GM12873 (cell line): ENCODE results near the gene FBXL15.

ENCODE experiments used
- TF ChIP-seq, protein P1 (sequence below): IDR thresholded peaks from 2 replicates; pipeline ENCODE4 v1.5.1; 2012; ENCODE audit warnings: low read depth, mild to moderate bottlenecking, moderate library complexity, low read length, control low read depth; ENCODE audit not compliant: insufficient read depth; ENCODE audit errors: missing control alignments

The FBXL15 gene

DNA sequence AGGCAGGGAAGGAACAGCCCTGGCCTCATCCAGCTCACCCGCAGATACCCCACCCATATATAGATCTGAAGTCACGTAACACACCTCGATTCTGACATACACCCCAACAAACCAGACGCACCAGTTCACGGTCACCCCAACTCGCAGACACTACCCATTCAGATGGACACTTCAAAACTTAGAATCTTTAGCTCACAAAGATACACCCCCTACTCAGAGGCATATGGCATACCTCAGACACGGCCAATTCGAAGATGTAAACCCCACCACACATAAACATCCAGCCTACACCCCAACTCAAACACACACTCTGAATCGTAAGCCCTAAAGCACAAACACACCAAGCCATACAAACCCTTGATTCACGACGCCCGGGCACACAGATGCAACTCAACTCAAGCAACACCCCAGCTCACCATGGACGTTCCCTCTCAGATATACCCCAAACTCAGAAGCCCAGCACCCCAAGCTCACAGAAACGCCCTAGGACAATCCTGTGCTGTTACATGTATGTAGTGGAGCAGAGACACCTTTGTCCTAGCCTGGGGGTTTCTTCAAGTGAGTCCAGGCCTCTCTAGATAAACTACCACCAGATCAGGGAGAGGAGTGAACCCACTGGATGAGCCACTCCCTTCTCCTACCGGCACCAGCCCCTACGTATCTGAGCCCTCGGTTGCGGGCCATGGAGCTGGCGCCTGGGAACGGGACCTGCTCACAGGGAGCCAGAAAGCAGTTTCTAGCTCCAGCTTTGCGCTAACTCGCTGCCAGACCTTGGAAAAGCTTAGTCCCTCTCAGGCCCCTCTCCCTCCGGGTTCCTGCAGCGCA lies 10.8 kb upstream of the FBXL15 start:
- TF ChIP-seq, protein P1, sequence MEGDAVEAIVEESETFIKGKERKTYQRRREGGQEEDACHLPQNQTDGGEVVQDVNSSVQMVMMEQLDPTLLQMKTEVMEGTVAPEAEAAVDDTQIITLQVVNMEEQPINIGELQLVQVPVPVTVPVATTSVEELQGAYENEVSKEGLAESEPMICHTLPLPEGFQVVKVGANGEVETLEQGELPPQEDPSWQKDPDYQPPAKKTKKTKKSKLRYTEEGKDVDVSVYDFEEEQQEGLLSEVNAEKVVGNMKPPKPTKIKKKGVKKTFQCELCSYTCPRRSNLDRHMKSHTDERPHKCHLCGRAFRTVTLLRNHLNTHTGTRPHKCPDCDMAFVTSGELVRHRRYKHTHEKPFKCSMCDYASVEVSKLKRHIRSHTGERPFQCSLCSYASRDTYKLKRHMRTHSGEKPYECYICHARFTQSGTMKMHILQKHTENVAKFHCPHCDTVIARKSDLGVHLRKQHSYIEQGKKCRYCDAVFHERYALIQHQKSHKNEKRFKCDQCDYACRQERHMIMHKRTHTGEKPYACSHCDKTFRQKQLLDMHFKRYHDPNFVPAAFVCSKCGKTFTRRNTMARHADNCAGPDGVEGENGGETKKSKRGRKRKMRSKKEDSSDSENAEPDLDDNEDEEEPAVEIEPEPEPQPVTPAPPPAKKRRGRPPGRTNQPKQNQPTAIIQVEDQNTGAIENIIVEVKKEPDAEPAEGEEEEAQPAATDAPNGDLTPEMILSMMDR = no peak

DNA sequence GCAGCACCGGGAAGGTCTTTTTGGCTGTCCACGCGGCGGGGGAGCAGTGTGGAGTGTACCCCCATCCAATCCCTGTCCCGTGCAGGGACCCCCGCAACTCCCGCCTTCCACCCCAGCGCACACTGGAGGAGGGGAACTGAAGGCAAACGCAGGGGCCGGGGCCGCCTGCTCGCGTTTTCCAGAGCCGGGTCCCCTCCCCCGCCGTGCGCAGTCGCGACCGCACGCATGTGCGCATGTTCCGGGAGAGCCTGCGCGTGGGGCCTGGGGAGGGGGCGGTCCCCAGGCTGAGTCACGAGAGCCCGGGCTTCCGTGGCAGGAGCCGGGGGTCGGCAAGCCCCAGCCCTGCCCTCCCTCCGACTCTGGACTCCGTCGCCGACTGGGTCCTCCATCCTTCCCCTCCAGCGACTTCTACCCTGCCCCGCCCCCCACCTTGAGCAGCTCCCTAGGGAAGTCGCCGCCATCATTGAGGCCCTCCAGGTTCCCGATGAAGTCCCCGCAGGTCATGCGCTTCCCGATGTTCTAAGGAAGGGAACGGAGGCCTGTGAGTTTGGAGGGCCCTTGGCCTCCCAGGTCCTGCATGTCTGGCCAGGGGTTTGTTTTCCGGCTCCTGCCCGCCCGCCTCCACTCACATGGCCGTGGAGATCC lies 10.1 kb upstream of the FBXL15 start:
- TF ChIP-seq, protein P1 = no peak

DNA sequence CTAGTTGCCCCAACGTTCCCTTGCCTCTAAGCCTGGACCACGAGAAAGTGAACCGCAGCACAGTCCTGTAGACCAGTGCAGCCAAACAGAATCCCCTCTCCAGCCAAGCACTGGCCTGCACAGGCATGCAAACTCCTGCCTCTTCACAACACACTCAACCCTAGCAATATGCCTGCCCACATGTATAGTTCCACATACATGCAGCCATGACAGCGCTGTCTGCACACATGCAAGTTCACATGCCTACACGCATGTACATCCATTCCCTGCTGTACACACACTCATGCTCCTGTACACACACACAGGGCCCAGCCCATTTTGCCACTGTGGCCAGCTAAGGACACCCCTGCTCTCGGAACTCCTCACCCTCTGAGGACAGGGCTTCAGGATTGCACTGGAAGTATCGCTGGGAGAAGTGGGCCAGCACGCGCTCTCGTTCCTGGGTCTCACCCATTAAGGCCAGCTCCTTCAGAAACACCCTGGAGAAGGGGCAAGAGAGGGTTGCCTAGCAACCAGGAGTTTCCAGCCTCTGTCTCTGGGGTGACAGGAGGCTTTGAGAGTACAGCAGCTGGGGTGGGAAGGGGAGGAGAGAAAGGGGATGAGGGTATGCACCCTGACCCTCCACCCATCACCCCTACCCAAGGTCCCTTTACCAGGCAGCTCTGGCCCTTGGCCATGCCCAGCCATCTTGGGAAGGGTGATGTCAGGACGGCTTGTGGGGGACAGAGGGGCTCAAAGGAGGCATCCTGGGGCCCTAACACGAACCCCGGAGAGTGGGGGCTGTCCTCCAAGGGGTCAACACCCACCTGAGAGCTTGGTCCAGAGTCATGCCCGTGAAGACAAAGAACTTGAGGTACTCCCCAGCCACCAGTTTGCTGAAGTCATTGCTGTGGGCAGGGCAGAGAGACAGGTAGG lies 9.0 kb upstream of the FBXL15 start:
- TF ChIP-seq, protein P1 = no peak

DNA sequence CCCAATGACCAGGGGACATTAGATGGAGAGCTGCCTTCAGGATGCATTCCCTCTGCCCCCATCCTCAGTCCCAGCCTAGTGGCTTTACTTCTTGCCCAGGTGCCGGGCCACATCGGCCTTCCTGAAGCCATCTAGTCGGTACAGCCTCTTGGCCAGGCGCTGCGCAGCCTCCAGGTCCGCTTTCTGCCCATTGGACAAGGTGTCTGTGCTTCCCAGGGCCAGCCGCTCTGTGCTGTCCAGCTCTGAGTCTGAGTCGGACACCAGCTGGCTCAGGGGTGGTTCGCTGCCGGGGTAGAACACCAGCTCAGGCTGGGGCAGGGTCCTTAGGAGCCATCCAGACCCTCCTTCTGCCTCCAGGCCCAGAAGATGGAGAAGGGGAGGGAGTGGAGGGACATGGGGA lies 8.3 kb upstream of the FBXL15 start:
- TF ChIP-seq, protein P1 = no peak

DNA sequence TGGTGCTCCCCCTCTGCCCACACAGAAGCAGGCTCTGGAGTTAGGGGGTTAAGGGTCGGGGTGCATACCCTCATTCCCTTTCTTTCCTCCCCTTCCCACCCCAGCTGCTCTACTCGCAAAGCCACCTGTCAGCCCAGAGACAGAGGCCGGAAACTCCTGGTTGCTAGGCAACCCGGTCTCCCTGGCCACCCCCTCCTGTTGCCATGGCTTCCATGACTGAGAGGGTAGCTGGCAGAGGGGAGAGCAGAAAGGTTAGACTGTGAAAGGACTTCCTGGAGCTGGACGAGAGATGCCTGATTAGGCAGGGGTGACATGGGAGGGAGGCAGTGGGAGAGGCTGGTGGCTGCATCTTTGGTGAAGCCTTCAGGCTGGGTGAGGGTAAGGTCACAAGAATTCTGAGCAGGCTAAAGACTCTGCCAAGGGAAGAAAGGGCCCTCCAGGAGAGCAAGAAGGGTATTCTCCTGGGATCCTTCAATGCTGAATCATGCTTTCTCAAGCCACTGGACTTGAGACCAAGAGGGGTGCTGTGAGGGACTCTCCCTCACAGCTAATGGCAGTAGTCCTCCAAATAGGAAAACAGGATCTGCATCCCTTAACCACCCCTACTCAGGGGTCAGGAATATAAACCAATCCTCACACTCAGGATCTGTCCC lies 7.5 kb upstream of the FBXL15 start:
- TF ChIP-seq, protein P1 = no peak

DNA sequence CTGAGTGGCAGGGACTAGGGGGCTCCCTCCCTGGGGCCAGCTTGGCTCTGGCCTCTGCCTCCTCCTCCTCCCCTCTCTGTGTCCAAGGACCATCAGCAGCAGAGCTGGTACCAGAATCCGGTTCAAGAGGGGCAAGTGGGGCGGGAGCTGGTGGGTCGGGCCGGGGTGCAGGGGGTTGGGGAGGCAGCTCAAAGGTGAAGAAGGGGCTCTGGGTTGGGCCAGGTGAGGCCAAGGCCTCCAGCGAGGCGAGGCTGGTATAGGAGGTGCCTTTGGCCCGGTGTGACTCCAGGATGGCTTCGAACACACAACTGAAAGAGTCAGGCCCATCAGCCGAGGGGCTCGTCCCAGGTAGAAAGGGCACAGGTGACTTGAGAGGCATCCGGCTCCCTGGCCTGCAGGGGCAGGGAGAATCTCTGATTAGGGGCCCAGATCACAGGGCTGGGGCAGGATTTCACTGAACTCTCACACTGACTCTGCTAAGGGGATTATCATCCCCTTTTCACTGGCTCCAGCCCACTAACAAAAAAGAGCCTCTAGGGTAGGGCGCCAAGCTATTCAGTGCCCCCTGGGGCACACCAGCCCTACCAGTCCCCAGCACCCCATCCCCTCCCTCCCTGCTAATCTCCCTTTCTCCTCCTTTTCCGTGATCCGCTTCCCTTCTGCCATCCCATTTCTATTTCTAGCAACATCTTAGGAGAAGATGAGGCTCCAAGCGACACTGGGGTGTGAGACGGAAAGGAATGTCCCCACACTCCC lies 6.7 kb upstream of the FBXL15 start:
- TF ChIP-seq, protein P1 = no peak
